Muscle layer of duodenum (tissue), 2 donors: Measurements from ENCODE around the gene BCAM.
A peak's percentile ranks its signal among the peaks of the same experiment; 100 is the strongest.
"Not testable (repeated sequence)": the region's sequence is repeated elsewhere in the genome, so short reads cannot be mapped to it uniquely, and the experiment has no call there.

Source experiments
- H3K27ac ChIP-seq: one replicate; pipeline ENCODE4 v1.7.0; 2013; ENCODE audit warnings: mild to moderate bottlenecking, low read length
- H3K27me3 ChIP-seq: one replicate; pipeline ENCODE4 v1.7.0; 2013; ENCODE audit warnings: low read depth, mild to moderate bottlenecking, control low read depth, low read length
- H3K36me3 ChIP-seq, 2 donors: one replicate each; pipeline ENCODE4 v1.7.0; 2013; ENCODE audit warnings: low read length in 2 of 2, control low read depth in 1 of 2, mild to moderate bottlenecking in 1 of 2; ENCODE audit not compliant: insufficient read depth in 2 of 2, control insufficient read depth in 1 of 2
- H3K4me1 ChIP-seq, 2 donors: one replicate each; pipeline ENCODE4 v1.7.0; 2013; ENCODE audit warnings: low read length in 2 of 2, mild to moderate bottlenecking in 2 of 2, control low read depth in 1 of 2, moderate library complexity in 1 of 2; ENCODE audit not compliant: insufficient read depth in 2 of 2, control insufficient read depth in 1 of 2
- H3K4me3 ChIP-seq, 2 donors: one replicate each; pipeline ENCODE4 v1.7.0; 2013; ENCODE audit warnings: low read length in 2 of 2, low read depth in 1 of 2, mild to moderate bottlenecking in 1 of 2
- H3K9me3 ChIP-seq, 2 donors: one replicate each; pipeline ENCODE4 v1.7.0; 2013; ENCODE audit warnings: low read length in 2 of 2, control low read depth in 1 of 2, mild to moderate bottlenecking in 1 of 2; ENCODE audit not compliant: control insufficient read depth in 1 of 2
- donor health status: healthy.

The BCAM gene

DNA sequence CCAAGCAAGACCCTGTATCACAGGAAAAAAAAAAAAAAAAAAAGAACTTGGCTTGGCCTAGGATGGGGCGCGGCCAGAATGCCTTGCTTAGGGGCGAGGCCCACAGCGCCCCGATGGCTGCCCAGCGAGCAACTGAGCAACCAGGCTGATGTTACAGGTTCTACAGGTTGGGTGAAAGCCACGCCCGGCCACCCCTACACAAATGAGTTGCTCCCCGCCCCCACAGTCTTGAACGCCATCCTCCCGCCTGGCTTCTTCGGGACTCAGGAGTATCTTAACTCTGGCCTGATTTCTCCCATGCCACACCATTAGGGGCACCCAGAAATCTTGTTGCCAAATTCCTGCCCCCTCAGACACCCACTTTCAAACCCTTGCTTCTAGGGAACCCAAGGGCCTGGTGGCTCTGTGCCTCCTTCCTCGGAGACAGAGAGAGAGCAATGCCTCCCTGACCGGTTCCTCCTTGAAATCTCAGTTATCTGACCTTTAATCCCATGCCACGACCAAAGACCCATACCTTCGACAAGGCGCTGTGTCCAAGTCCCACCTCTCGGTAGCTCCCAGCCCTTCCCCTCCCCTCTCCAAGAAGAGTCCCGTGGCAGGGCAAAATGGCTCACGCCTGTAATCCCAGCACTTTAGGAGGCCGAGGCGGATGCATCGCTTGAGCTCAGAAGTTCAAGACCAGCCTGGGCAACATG, 32.4 kb upstream of the BCAM start:
- peaks cover 0 to 5% of the 10 kb centered on the region in 2 donors for H3K4me1 ChIP-seq
- H3K27me3 ChIP-seq, result no peaks in the 10 kb centered on the region
- H3K36me3 ChIP-seq, result no peaks in the 10 kb centered on the region
- H3K4me3 ChIP-seq, result no peak overlapping the region
- H3K9me3 ChIP-seq, result no peaks in the 10 kb centered on the region
- H3K27ac ChIP-seq, result peak overlapping the region; percentile 81

DNA sequence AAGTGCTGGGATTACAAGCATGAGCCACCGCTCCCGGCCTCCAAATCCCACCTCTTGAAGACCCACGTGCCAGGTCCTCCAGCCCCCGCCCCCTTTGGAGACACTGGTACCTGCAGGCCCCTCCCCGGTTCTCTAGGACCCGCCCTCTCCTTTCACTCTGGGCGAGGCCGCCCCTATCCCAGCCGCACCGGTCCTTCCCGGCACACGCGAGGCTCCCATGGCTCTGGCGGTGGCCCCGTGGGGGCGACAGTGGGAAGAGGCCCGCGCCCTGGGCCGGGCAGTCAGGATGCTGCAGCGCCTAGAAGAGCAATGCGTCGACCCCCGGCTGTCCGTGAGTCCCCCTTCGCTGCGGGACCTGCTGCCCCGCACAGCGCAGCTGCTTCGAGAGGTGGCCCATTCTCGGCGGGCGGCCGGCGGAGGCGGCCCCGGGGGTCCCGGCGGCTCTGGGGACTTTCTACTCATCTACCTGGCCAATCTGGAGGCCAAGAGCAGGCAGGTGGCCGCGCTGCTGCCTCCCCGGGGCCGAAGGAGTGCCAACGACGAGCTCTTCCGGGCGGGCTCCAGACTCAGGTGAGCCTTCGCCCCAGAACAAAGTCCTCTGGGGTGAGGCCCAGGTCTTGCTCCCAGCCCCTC, 31.1 kb upstream of the BCAM start, which contains the start of gene CBLC:
Gene CBLC, plus strand, starts transcription at position 176 of the 633 bp plus-strand sequence. Its CDS starts 42 bp downstream, at position 218.
- Histone ChIP-seq H3K36me3 (no peaks in the 10 kb centered on the region), H3K4me3 (no peak within 1 kb of the TSS), H3K27ac (peak within 1 kb of the TSS; percentile 81), H3K4me1 (peaks cover 0 to 5% of the 10 kb centered on the region in 2 donors), H3K27me3 (no peaks in the 10 kb centered on the region), H3K9me3 (no peaks in the 10 kb centered on the region)

DNA sequence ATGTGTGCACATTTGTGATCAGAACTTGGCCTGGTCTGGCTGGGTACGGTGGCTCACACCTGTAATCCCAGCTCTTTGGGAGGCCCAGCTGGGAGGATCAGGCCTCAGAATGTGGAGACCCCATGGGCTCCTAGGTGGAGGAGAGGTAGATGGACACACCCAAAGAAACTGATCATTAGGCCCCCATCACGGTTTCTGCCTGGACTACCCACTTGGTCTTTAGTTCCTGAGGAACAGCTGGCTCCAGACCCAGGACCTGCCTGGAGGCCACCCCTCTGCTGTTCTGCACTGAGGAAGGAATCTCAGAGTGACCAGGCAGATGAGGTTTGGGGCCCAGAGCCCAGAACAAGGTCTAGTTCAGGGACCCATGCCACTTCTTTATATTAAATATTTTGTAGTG, 29.8 kb upstream of the BCAM start:
- Histone ChIP-seq H3K4me1 (peaks cover 0 to 5% of the 10 kb centered on the region in 2 donors), H3K36me3 (no peaks in the 10 kb centered on the region), H3K4me3 (peak overlapping the region in 1 of 2 donors; percentile 3), H3K27ac (peak overlapping the region; percentile 31), H3K9me3 (no peaks in the 10 kb centered on the region), H3K27me3 (no peaks in the 10 kb centered on the region)

GRCh38 chr19:44781694-44782093, 27.2 kb upstream of the BCAM start:
- H3K27me3 ChIP-seq, H3K4me1 ChIP-seq, H3K36me3 ChIP-seq, H3K27ac ChIP-seq, H3K4me3 ChIP-seq, H3K9me3 ChIP-seq: not testable (repeated sequence)

- Histone ChIP-seq H3K36me3 (no peaks in the 10 kb centered on the region), H3K4me1 (peaks cover 0 to 8% of the 10 kb centered on the region in 2 donors), H3K27me3 (no peaks in the 10 kb centered on the region), H3K4me3 (no peak overlapping the region), H3K9me3 (no peaks in the 10 kb centered on the region), H3K27ac (no peak overlapping the region)
Observed at GRCh38 chr19:44782729-44783128, 26.2 kb upstream of the BCAM start.

DNA sequence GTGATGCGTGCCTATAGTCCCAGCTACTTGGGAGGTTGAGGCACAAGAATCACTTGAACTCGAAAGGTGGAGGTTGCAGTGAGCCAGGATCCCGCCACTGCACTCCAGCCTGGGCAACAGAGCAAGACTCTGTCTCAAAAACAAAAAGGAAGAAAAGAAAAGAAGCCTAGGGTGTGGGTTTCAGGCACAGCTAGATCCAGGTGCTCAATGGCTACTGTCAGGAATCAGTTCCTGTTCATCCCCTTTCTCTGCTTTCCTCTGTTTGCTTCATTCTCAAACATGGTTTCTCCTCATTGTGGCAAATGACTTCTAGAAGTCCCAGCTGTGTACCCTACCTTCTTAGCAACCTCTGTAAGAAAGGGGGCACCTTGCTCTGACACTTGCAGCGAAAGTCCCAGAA, 25.4 kb upstream of the BCAM start:
- Histone ChIP-seq H3K36me3 (no peaks in the 10 kb centered on the region), H3K27me3 (no peaks in the 10 kb centered on the region), H3K9me3 (no peaks in the 10 kb centered on the region), H3K4me1 (peaks cover 0 to 4% of the 10 kb centered on the region in 2 donors), H3K4me3 (no peak overlapping the region), H3K27ac (no peak overlapping the region)

- H3K9me3 ChIP-seq, result no peaks in the 10 kb centered on the region
- H3K4me1 ChIP-seq, result peaks cover 0 to 4% of the 10 kb centered on the region in 2 donors
- no peak overlapping the region for H3K4me3 ChIP-seq
- H3K27ac ChIP-seq, result no peak overlapping the region
- no peaks in the 10 kb centered on the region for H3K36me3 ChIP-seq
- H3K27me3 ChIP-seq, result no peaks in the 10 kb centered on the region
Observed at GRCh38 chr19:44785271-44785670, 23.6 kb upstream of the BCAM start.

GRCh38 chr19:44785993-44786392, 22.9 kb upstream of the BCAM start:
- Histone ChIP-seq H3K36me3 (no peaks in the 10 kb centered on the region), H3K4me1 (peaks cover 0 to 4% of the 10 kb centered on the region in 2 donors), H3K9me3 (no peaks in the 10 kb centered on the region), H3K27me3 (no peaks in the 10 kb centered on the region), H3K27ac (no peak overlapping the region), H3K4me3 (no peak overlapping the region)

DNA sequence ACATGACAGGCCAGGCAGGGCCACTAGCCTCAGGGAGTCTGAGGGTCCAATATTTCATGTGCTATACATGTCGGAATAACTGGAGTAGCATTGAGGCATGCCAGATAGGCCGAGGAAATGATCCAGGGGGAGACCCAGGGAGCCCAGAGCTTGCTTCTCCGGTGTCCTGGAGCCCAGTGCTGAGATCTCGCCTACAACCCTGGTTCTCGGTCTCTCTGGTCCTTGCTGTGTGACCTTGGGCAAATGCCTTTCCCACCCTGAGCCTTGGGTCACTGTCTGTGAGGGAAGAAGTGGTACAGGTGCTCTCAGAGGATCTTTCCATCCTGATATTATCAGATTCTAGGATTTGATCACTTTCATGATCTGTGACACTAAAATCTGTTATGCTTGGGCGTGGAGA, 19.9 kb upstream of the BCAM start:
- H3K4me1 ChIP-seq, result peaks cover 0 to 4% of the 10 kb centered on the region in 2 donors
- H3K36me3 ChIP-seq, result no peaks in the 10 kb centered on the region
- no peaks in the 10 kb centered on the region for H3K27me3 ChIP-seq
- no peak overlapping the region for H3K4me3 ChIP-seq
- no peak overlapping the region for H3K27ac ChIP-seq
- H3K9me3 ChIP-seq, result no peaks in the 10 kb centered on the region

DNA sequence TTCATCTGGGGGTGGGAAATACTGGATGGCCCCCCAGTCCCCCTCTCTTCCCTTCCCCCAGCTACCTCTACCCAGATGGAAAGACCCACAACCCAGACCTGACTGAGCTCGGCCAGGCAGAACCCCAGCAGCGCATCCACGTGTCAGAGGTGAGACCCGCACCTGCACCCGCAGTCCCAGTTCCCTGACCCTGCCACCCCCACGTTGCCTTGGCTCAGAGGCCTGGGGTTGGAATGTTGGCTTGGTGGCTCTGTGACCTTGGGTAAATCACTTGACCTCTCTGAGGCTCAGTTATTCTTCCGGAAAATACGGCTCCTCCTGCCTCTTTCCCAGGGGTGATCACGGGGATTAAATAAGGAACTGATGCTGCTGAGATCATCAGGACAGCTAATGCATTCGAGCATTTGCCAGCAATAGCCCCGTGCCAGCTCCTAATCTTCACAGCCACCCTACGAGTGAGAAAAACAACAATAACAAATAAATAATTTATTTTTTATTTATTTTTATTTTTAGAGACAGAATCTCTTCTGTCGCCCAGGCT, 18.9 kb upstream of the BCAM start:
- no peak overlapping the region for H3K4me3 ChIP-seq
- no peaks in the 10 kb centered on the region for H3K4me1 ChIP-seq
- no peak overlapping the region for H3K27ac ChIP-seq
- no peaks in the 10 kb centered on the region for H3K9me3 ChIP-seq
- no peaks in the 10 kb centered on the region for H3K36me3 ChIP-seq
- no peaks in the 10 kb centered on the region for H3K27me3 ChIP-seq

- Histone ChIP-seq H3K4me3 (no peak overlapping the region), H3K36me3 (no peaks in the 10 kb centered on the region), H3K9me3 (no peaks in the 10 kb centered on the region), H3K4me1 (peaks cover 0 to 3% of the 10 kb centered on the region in 2 donors), H3K27me3 (no peaks in the 10 kb centered on the region), H3K27ac (no peak overlapping the region)
Observed at GRCh38 chr19:44792281-44792680, 16.6 kb upstream of the BCAM start.
